ENCODE results near the gene TSHZ1. TPM values are rescaled to one million over a fixed set of nuclear protein-coding genes. Genes with fewer than 3 reads are reported as not detected.

Gene TSHZ1
- total RNA-seq, 1 experiment from 2014 or later = 5.6 TPM

DNA sequence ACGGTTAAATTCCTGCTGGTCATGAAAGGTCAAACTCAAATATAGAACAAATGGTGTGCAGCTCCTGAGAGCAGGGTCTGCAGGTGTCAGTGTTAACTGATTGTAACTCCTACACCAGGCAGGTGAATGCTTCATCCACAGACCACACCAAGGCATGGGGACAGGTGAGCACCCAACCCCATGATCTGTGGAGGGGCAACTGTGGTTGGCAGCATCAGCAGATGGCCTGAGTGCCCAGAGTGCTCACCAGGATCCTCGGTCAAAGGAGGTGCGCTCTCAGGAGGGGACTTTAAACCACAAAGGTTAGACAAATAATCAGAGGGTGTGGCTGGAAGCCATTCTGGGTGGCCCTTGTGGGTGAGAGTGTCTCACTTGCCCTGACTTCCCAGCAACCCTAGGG, 46.1 kb upstream of the TSHZ1 start:
- no peaks in the 10 kb centered on the region for H4K20me1 ChIP-seq (ENCODE audit: low read length)
- ChIA-PET POLR2A (ENCODE audit: unreplicated experiment) (no interaction called here), CTCF (no interaction called here)
- H2AFZ ChIP-seq (ENCODE audit: low read length) = no peak overlapping the region
- H3K9ac ChIP-seq (ENCODE audit: low read length) = no peak overlapping the region
- no peak overlapping the region for H3K27ac ChIP-seq (ENCODE audit: low read length)
- no peak for ATAC-seq
- intact Hi-C loops (cut with micrococcal nuclease) = no loop called here
- no peaks in the 10 kb centered on the region for H3K4me1 ChIP-seq (ENCODE audit: insufficient read depth, low read length)
- H3K9me2 ChIP-seq (replicated peaks; ENCODE audit: low read length) = no peaks in the 10 kb centered on the region
- no peaks in the 10 kb centered on the region for H3F3A ChIP-seq (ENCODE audit: low read length, unreplicated experiment)
- H3K79me2 ChIP-seq (ENCODE audit: low read length) = no peaks in the 10 kb centered on the region
- no peaks in the 10 kb centered on the region for H3K9me3 ChIP-seq (ENCODE audit: low read length)
- TF ChIP-seq, protein P1, sequence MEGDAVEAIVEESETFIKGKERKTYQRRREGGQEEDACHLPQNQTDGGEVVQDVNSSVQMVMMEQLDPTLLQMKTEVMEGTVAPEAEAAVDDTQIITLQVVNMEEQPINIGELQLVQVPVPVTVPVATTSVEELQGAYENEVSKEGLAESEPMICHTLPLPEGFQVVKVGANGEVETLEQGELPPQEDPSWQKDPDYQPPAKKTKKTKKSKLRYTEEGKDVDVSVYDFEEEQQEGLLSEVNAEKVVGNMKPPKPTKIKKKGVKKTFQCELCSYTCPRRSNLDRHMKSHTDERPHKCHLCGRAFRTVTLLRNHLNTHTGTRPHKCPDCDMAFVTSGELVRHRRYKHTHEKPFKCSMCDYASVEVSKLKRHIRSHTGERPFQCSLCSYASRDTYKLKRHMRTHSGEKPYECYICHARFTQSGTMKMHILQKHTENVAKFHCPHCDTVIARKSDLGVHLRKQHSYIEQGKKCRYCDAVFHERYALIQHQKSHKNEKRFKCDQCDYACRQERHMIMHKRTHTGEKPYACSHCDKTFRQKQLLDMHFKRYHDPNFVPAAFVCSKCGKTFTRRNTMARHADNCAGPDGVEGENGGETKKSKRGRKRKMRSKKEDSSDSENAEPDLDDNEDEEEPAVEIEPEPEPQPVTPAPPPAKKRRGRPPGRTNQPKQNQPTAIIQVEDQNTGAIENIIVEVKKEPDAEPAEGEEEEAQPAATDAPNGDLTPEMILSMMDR (conservative IDR thresholded peaks at IDR 0.05; ENCODE audit: low read depth, low read length) = no peak
- no peak for TF ChIP-seq EZH2phosphoT487 (IDR thresholded peaks at IDR 0.05; ENCODE audit: borderline replicate concordance, low read length)
- TF ChIP-seq EZH2 (IDR thresholded peaks at IDR 0.05; ENCODE audit: low read length, unreplicated experiment) = no peak
- no TSS peak for BruUV-seq (replicated peaks)
- no peak overlapping the region for H3K4me2 ChIP-seq (ENCODE audit: low read length)
- H3K27me3 ChIP-seq (ENCODE audit: low read length) = peaks cover 27% of the 10 kb centered on the region
- H3K4me3 ChIP-seq (ENCODE audit: low read length) = no peak overlapping the region
- no peak for DNase-seq
- no peaks in the 10 kb centered on the region for H3K36me3 ChIP-seq (ENCODE audit: low read depth, low read length)

DNA sequence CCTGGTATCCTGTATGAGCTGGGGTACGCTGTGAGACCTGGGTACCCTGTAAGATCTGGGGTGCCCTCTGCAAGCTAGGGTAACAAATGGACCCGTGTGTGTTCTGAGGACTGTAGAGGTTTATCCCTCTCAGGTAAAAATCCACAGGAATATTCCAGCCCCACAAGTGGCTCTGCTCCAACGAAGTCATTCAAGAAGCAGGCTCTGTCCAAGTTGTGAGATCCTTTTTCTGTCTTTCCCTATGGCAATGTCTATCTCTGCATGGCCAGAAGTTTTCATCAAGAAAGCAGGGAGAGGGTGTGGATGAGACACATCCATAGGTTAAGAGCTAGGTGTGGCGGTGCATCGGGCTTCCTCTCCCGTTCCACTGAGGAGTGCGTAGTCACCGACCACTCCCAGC, 44.7 kb upstream of the TSHZ1 start:
- H3K4me3 ChIP-seq (ENCODE audit: low read length) = no peak overlapping the region
- ATAC-seq = no peak
- no peaks in the 10 kb centered on the region for H4K20me1 ChIP-seq (ENCODE audit: low read length)
- H2AFZ ChIP-seq (ENCODE audit: low read length) = no peak overlapping the region
- no peaks in the 10 kb centered on the region for H3K79me2 ChIP-seq (ENCODE audit: low read length)
- POLR2A ChIA-PET (ENCODE audit: unreplicated experiment) = no interaction called here
- TF ChIP-seq EZH2phosphoT487 (IDR thresholded peaks at IDR 0.05; ENCODE audit: borderline replicate concordance, low read length) = no peak
- TF ChIP-seq EZH2 (IDR thresholded peaks at IDR 0.05; ENCODE audit: low read length, unreplicated experiment) = no peak
- TF ChIP-seq, protein P1 (conservative IDR thresholded peaks at IDR 0.05; ENCODE audit: low read depth, low read length) = no peak
- no peaks in the 10 kb centered on the region for H3K36me3 ChIP-seq (ENCODE audit: low read depth, low read length)
- intact Hi-C loops (cut with micrococcal nuclease) = no loop called here
- CTCF ChIA-PET = no interaction called here
- no TSS peak for BruUV-seq (replicated peaks)
- H3K9me2 ChIP-seq (replicated peaks; ENCODE audit: low read length) = no peaks in the 10 kb centered on the region
- no peaks in the 10 kb centered on the region for H3K4me1 ChIP-seq (ENCODE audit: insufficient read depth, low read length)
- H3K27ac ChIP-seq (ENCODE audit: low read length) = no peak overlapping the region
- H3K4me2 ChIP-seq (ENCODE audit: low read length) = no peak overlapping the region
- no peaks in the 10 kb centered on the region for H3F3A ChIP-seq (ENCODE audit: low read length, unreplicated experiment)
- DNase-seq = no peak
- no peak overlapping the region for H3K9ac ChIP-seq (ENCODE audit: low read length)
- H3K9me3 ChIP-seq (ENCODE audit: low read length) = no peaks in the 10 kb centered on the region
- H3K27me3 ChIP-seq (ENCODE audit: low read length) = peaks cover 14% of the 10 kb centered on the region

DNA sequence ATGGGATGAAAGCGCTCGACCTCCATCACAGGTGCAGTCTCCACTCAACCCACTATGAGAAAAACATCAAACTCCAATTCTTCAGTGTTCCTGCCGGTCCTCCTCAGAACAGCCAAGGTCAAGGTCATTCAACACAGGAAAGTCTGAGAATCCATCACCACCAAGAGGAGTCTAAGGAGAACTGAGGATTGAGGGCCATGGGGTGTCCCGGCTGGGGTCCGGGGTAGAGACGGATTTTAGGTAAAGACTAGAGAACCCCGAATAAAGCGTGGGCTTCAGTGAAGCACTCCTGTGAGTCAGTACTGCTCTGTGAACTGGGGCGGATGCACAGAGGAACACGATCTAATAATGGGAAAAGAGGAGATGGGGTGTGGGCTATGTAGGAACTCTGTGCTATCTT, 43.5 kb upstream of the TSHZ1 start:
- CTCF ChIA-PET = no interaction called here
- H3K27me3 ChIP-seq (ENCODE audit: low read length) = peaks cover 12% of the 10 kb centered on the region
- intact Hi-C loops (cut with micrococcal nuclease) = no loop called here

More for the DNA sequence above, 43.5 kb upstream of the TSHZ1 start:
- H3K27ac ChIP-seq (ENCODE audit: low read length) = no peak overlapping the region
- H2AFZ ChIP-seq (ENCODE audit: low read length) = no peak overlapping the region
- H3K9me3 ChIP-seq (ENCODE audit: low read length) = no peaks in the 10 kb centered on the region
- H3K79me2 ChIP-seq (ENCODE audit: low read length) = no peaks in the 10 kb centered on the region
- no peak overlapping the region for H3K4me2 ChIP-seq (ENCODE audit: low read length)
- H3K4me1 ChIP-seq (ENCODE audit: insufficient read depth, low read length) = no peaks in the 10 kb centered on the region
- BruUV-seq (replicated peaks) = no TSS peak
- no peak overlapping the region for H3K4me3 ChIP-seq (ENCODE audit: low read length)
- no peak for TF ChIP-seq EZH2 (IDR thresholded peaks at IDR 0.05; ENCODE audit: low read length, unreplicated experiment)
- TF ChIP-seq, protein P1 (conservative IDR thresholded peaks at IDR 0.05; ENCODE audit: low read depth, low read length) = no peak
- TF ChIP-seq EZH2phosphoT487 (IDR thresholded peaks at IDR 0.05; ENCODE audit: borderline replicate concordance, low read length) = no peak
- no peak for ATAC-seq
- POLR2A ChIA-PET (ENCODE audit: unreplicated experiment) = no interaction called here
- no peaks in the 10 kb centered on the region for H3F3A ChIP-seq (ENCODE audit: low read length, unreplicated experiment)
- H4K20me1 ChIP-seq (ENCODE audit: low read length) = no peaks in the 10 kb centered on the region
- H3K9me2 ChIP-seq (replicated peaks; ENCODE audit: low read length) = no peaks in the 10 kb centered on the region
- DNase-seq = no peak
- no peaks in the 10 kb centered on the region for H3K36me3 ChIP-seq (ENCODE audit: low read depth, low read length)
- H3K9ac ChIP-seq (ENCODE audit: low read length) = no peak overlapping the region

Data from PC-3 (cell line).